ENCODE measurements around the gene ZRANB3.
"Not testable (repeated sequence)": the region's sequence is repeated elsewhere in the genome, so short reads cannot be mapped to it uniquely, and the experiment has no call there.

- not testable (repeated sequence) for TF ChIP-seq CTCF (conservative IDR thresholded peaks at IDR 0.05 in 1 of 2, IDR thresholded peaks at IDR 0.05 in 1 of 2; ENCODE audit: extremely low read depth in 1 of 2, insufficient read depth in 1 of 2, low read depth in 1 of 2, low read length in 2 of 2); EZH2 (IDR thresholded peaks at IDR 0.05; ENCODE audit: borderline replicate concordance, low read length)
These were observed 409.4 kb downstream of the ZRANB3 start for GRCh38 chr2:135121658-135122039.
